SK-N-SH (cell line): ENCODE results near the gene CYP4F11.

Experiments
- FOXM1 ChIP-seq: IDR thresholded peaks from 2 replicates; pipeline ENCODE4 v1.4.0; 2012; ENCODE audit warnings: low read depth, mild to moderate bottlenecking
- JUND ChIP-seq: IDR thresholded peaks from 2 replicates; pipeline ENCODE4 v1.4.0; 2012
- RAD21 ChIP-seq: IDR thresholded peaks from 2 replicates; pipeline ENCODE4 v1.6.1; 2012; ENCODE audit warnings: mild to moderate bottlenecking, low read length
- RCOR1 ChIP-seq: fragments of 150-350 bp; IDR thresholded peaks from 2 replicates; pipeline ENCODE4 v1.6.1; 2017; ENCODE audit warnings: antibody characterized with exemption, low read length
- RFX5 ChIP-seq: IDR thresholded peaks from 2 replicates; pipeline ENCODE4 v1.6.1; 2012; ENCODE audit warnings: mild to moderate bottlenecking, improper control_type of control experiment, low read length
- SMC3 ChIP-seq: IDR thresholded peaks from 2 replicates; pipeline ENCODE4 v1.6.1; 2012; ENCODE audit warnings: low read depth, low read length, improper control_type of control experiment
- TAF1 ChIP-seq: IDR thresholded peaks from 2 replicates; pipeline ENCODE4 v1.6.1; 2012; ENCODE audit warnings: low read depth, mild to moderate bottlenecking, low read length, moderate library complexity, borderline replicate concordance
- YY1 ChIP-seq: IDR thresholded peaks from 2 replicates; pipeline ENCODE4 v1.4.0; 2012; ENCODE audit warnings: low read depth, mild to moderate bottlenecking
- TF ChIP-seq, protein P1 (sequence below): fragments of 200-600 bp; sonication (generic); IDR thresholded peaks from 2 replicates; pipeline ENCODE4 v1.6.1; 2017; ENCODE audit warnings: antibody characterized with exemption, mild to moderate bottlenecking, moderate library complexity
- TF ChIP-seq, protein P2 (sequence below): IDR thresholded peaks from 2 replicates; pipeline ENCODE4 v1.4.0; 2012; ENCODE audit warnings: low read depth, borderline replicate concordance

DNA sequence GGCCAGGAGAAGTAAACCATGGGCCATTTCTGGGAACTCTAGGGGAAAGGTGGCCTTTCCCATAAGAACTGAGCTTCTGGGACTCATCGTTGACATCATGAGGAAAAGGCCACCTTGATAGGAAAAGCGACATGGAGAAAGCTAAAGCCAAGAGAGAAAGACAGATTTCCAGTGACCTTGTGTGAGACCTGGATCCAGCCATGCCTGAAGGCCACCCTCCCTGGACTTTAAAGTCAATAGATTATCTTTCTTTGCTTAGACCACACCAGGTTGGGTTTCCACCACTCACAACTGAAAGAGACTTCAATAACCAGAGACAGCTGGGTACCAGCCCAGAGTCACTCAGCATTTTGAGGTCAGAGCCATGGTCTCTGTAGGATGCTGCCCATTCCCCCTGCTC is 40.0 kb downstream of the CYP4F11 start:
- TF ChIP-seq, protein P1, sequence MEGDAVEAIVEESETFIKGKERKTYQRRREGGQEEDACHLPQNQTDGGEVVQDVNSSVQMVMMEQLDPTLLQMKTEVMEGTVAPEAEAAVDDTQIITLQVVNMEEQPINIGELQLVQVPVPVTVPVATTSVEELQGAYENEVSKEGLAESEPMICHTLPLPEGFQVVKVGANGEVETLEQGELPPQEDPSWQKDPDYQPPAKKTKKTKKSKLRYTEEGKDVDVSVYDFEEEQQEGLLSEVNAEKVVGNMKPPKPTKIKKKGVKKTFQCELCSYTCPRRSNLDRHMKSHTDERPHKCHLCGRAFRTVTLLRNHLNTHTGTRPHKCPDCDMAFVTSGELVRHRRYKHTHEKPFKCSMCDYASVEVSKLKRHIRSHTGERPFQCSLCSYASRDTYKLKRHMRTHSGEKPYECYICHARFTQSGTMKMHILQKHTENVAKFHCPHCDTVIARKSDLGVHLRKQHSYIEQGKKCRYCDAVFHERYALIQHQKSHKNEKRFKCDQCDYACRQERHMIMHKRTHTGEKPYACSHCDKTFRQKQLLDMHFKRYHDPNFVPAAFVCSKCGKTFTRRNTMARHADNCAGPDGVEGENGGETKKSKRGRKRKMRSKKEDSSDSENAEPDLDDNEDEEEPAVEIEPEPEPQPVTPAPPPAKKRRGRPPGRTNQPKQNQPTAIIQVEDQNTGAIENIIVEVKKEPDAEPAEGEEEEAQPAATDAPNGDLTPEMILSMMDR: no peak
- no peak for TF ChIP-seq JUND
- TF ChIP-seq YY1: no peak
- TF ChIP-seq FOXM1: no peak
- TF ChIP-seq RAD21: no peak
- TF ChIP-seq RCOR1: no peak
- no peak for TF ChIP-seq SMC3
- TF ChIP-seq, protein P2, sequence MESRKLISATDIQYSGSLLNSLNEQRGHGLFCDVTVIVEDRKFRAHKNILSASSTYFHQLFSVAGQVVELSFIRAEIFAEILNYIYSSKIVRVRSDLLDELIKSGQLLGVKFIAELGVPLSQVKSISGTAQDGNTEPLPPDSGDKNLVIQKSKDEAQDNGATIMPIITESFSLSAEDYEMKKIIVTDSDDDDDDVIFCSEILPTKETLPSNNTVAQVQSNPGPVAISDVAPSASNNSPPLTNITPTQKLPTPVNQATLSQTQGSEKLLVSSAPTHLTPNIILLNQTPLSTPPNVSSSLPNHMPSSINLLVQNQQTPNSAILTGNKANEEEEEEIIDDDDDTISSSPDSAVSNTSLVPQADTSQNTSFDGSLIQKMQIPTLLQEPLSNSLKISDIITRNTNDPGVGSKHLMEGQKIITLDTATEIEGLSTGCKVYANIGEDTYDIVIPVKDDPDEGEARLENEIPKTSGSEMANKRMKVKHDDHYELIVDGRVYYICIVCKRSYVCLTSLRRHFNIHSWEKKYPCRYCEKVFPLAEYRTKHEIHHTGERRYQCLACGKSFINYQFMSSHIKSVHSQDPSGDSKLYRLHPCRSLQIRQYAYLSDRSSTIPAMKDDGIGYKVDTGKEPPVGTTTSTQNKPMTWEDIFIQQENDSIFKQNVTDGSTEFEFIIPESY: no peak
- no peak for TF ChIP-seq RFX5
- TF ChIP-seq TAF1: no peak
